GM18526 (cell line): ENCODE data around the gene EXOC3L4.

Source experiments
- POLR2A ChIP-seq: IDR thresholded peaks from 3 replicates; pipeline ENCODE4 v1.6.1; 2011; ENCODE audit not compliant: insufficient read length; ENCODE audit errors: extremely low read depth

The EXOC3L4 gene

DNA sequence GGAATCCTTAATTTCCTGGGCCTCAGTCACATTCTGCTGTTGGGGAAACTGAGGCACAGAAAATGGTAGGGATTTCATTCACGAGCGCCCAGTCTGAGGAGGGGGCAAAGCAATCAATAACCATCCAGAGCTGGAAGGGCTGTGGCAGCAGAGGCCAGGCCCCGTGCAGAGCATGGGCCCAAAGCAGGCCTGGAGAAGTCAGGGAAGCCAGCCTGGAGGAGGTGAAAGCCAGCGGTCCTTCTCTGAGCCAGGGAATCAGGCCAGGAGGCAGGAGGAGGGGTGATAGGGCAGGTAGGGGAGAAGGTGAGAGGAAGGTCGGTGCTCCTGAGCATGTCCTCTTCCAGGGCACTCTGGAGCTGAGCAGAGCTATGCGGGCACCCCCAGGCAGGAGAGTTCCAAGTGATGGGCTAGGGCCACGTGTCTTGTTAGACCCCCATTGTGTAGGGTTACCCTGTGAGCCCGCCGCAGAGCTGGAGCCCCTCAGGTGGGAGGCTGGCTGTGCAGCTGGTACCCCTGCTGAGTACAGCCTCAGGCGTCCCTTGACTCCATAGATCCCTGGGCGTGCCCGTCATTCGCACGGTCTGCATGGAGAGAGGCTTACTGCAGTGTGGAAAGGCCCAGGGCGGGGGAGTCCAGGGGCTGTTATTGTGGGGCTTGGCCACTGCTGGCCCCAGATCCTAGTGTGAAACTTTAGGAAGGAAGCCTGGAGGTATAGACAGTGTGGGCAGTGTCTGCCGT is 33.5 kb downstream of the EXOC3L4 start:
- no peak for TF ChIP-seq POLR2A

GRCh38 chr14:103128631-103129300 is 34.2 kb downstream of the EXOC3L4 start:
- no peak for TF ChIP-seq POLR2A

GRCh38 chr14:103129301-103130016 is 34.9 kb downstream of the EXOC3L4 start:
- no peak for TF ChIP-seq POLR2A

DNA sequence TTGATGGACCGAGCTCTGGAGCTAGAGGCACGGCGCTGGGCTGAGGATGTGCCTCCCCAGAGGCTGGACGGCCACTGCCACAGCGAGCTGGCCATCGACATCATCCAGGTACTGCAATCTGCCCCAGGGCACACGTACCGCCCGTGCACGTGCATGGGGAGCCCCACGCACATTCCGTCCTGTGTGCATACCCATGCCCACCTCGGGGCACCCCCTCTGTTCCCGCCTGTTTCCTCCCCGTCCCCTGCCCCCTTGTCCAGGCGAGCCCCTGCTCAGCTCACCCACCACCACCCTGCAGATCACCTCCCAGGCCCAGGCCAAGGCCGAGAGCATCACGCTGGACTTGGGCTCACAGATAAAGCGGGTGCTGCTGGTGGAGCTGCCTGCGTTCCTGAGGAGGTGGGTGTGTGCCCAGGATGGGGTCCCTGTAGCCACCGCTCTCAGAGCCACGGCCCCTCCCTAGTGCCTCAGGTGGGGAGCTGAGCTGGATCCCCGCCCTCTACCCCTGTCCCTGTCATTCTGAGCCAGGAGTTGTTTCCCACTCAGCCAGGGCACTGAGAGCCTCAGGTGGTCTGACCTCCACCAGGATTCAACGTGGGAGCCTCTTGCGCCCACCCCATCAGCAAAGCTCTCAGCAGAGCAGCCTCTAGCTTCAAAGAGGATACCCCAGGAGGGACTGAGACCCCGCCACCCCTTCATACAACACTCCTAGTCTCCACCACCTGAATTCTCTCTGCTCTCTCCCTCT is 35.7 kb downstream of the EXOC3L4 start:
- no peak for TF ChIP-seq POLR2A

- TF ChIP-seq POLR2A = no peak
Observed at GRCh38 chr14:103130965-103131364, 36.4 kb downstream of the EXOC3L4 start.

DNA sequence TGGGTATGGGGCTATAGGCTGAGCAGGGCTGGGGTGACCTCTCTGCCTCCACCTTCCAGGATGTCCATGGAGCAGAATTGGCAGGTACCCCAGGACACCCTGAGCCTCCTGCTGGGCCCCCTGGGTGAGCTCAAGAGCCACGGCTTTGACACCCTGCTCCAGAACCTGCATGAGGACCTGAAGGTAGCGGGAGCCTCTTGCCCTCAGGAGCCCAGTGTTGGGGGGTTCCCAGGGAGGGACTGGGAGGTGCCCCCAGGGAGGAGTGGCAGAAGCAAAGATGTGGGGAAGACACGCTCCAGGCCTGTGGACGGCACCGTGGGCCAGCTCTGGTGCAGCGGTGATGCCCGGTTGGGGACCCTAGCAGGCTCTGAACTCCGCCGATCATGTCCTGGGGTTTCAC is 37.1 kb downstream of the EXOC3L4 start:
- no peak for TF ChIP-seq POLR2A

DNA sequence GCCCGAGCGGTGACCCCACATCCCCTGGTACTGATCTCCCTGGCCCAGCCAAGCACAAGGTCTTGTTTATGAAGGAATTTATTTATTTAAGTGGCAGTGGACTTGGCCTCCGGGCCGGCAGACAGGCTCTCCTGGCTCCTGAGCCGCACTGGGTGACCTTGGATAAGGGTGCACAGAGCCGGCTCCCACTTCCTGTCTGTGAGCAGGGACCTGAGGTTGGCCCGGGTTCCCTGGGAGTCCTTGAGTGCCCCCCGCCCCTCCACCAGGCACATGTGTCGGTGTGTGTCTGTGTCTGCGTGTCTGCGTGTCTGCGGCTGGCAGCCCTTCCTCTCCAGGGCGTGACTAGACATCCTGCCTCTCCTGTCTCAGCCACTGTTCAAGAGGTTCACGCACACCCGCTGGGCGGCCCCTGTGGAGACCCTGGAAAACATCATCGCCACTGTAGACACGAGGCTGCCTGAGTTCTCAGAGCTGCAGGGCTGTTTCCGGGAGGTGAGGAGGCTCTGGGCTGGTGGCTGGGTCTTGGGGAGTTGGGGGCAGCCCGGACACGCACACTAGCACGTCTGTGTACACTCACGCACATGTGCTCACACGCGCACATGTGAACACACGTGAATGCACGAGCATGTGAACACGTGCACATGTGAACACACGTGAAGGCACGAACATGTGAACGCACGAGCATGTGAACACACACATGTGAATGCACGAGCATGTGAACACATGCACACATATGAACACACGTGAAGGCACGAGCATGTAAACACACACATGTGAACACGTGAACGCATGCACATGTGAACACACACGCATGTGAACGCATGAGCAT is 38.1 kb downstream of the EXOC3L4 start:
- no peak for TF ChIP-seq POLR2A

DNA sequence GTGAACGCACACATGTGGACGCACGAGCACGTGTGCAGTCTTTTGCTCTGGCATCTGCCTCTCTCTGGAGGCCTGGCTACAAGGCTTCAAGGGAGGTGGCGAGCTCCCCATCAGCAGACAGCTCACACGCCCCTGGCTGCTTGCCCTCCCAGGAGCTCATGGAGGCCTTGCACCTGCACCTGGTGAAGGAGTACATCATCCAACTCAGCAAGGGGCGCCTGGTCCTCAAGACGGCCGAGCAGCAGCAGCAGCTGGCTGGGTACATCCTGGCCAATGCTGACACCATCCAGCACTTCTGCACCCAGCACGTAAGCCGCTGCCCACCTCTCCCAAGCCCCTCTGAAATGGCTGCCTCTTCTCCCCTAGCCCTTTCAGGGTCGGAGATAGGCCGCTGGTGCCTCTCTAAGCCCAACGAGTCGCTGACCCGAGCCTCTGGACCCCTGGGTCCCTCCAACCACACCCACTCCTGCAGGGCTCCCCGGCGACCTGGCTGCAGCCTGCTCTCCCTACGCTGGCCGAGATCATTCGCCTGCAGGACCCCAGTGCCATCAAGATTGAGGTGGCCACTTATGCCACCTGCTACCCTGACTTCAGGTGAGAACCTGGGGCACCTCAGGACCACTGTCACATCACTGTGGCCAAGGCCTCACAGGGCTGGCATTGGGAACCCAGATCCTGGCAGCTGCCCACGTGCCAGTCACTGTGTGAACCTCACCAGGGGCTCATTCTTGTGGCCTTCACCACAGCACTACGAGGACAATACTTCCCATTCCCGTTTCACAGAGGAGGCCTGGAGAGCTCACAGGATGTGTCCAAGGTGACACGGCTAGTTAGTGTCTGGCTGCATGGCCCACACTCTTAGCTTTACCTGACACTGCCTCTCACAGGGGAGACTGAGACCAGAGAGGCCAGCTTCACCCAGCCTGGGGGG is 39.0 kb downstream of the EXOC3L4 start:
- TF ChIP-seq POLR2A = no peak

GRCh38 chr14:103134405-103134804 is 39.9 kb downstream of the EXOC3L4 start:
- TF ChIP-seq POLR2A = no peak

DNA sequence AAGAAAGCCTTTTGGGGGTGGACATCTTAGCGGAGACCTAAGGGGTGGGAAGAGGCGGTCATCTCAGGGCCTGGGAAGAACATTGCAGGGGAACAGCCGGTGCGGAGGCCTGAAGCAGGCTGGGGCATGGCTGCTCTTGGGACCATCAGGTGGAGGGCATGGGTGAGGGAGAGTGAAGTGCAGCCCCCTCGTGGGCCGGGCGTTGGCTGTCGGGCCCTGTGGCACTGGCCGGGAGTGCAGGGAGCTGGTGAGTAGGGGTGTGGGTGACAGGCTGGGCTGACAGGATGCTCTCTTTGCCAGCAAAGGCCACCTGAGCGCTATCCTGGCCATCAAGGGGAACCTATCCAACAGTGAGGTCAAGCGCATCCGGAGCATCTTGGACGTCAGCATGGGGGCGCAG is 40.4 kb downstream of the EXOC3L4 start:
- no peak for TF ChIP-seq POLR2A

DNA sequence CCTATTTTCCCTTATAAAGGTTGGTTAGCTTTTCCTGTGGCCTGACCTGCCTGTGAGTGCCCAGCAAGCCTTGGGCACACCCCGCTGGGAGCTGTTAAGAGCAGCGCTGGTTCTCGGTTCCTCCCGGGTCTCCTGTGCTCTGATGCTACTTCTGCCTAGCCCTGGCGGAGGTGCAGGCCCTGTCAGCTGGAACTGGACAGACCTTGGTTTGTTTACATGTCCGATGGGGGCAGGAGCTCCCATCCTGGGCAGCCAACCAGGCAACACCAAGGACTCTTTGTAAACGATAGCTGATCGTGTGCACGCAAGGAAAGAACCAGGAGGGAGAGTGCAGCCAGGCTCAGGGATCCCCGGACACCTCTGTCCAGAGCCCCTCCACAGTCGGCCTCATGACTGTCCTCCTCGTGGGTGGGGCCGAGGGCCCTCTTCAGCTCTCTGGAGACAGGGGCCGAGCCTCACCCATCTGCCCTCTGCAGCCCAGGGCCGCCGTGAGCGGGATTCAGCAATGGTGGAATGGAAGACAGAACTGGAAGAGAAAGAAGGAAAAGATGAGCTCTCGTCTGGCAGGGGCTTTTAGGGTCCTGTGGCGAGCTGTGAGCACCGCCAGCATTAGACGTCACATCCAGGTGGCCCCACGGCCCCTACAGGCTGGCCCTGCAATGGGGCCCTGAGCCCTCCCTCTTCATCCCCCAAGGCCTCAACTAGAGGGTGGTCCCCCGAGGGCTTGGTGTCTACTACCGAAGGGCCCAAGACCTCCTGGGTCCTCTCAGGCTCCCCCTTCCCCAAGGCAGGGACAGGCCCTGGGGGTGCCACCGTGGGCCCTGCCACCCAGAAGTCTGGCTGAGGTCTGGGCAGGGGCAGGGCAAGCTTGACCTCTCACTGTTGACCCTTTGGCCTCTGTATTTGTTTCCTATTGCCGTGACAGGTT is 41.1 kb downstream of the EXOC3L4 start:
- no peak for TF ChIP-seq POLR2A

- TF ChIP-seq POLR2A = no peak
Observed at GRCh38 chr14:103136388-103137271, 42.1 kb downstream of the EXOC3L4 start.
